ENCODE measurements around the gene ZNF430.
"Not testable (repeated sequence)": the region's sequence is repeated elsewhere in the genome, so short reads cannot be mapped to it uniquely, and the experiment has no call there.

The ZNF430 gene

GRCh38 chr19:21020298-21021227, at the start of gene ZNF430:
TSS of gene ZNF430 (plus strand) at chr19:21020657. CDS start at chr19:21020801, 144 bp downstream.
- Histone ChIP-seq H3K4me3 (peak within 1 kb of the TSS; percentile 78), H3K27ac (peak within 1 kb of the TSS; percentile 66 to 86)
- no peak for TF ChIP-seq CTCF (IDR thresholded peaks at IDR 0.05)
- peak; percentile 94 for DNase-seq (ENCODE audit: low spot score)

GRCh38 chr19:20992788-20993187, 27.7 kb upstream of the ZNF430 start:
- not testable (repeated sequence) for H3K4me3 ChIP-seq; DNase-seq (ENCODE audit: low spot score); H3K27ac ChIP-seq

- no peak overlapping the region for H3K27ac ChIP-seq
- peak; percentile 82 for DNase-seq (ENCODE audit: low spot score)
- peak overlapping the region; percentile 61 for H3K4me3 ChIP-seq
Observed at GRCh38 chr19:20999731-21000352, 20.6 kb upstream of the ZNF430 start.

GRCh38 chr19:21021238-21021637, 781 bp downstream of the ZNF430 start:
- Histone ChIP-seq H3K27ac (peak overlapping the region; percentile 66 to 86), H3K4me3 (peak overlapping the region; percentile 78)
- not testable (repeated sequence) for DNase-seq (ENCODE audit: low spot score)

More at GRCh38 chr19:20999731-21000352, 20.6 kb upstream of the ZNF430 start:
- no peak for TF ChIP-seq CTCF (IDR thresholded peaks at IDR 0.05)

- Histone ChIP-seq H3K4me3 (no peak overlapping the region), H3K27ac (no peak overlapping the region)
- DNase-seq (ENCODE audit: low spot score) = no peak
- TF ChIP-seq CTCF (IDR thresholded peaks at IDR 0.05) = no peak
Observed at GRCh38 chr19:21022996-21023395, 2.5 kb downstream of the ZNF430 start.

DNA sequence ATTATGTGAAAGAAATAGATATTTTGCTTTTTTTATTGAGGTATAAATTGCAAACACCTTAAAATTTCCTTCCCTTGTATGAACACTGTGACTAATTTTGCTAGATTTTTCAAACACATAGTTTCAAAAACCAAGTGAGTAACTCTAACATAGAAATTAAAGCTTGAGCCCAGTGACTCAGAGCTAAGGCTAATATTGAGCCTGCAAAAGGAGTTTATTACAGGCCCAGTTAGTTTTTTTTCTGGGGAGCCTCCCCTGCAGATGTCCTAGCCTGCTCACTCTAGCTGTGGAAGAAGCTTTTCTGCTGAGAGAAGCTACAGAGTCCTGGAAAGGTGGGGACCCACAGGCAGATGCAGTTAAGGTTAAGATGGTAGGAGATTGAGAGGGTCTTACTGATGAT, 3.4 kb downstream of the ZNF430 start:
- H3K27ac ChIP-seq = no peak overlapping the region
- TF ChIP-seq CTCF (IDR thresholded peaks at IDR 0.05) = no peak
- no peak for DNase-seq (ENCODE audit: low spot score)
- no peak overlapping the region for H3K4me3 ChIP-seq

GRCh38 chr19:21028969-21029268, 8.5 kb downstream of the ZNF430 start:
- DNase-seq (ENCODE audit: low spot score) = no peak
- H3K27ac ChIP-seq = no peak overlapping the region
- no peak overlapping the region for H3K4me3 ChIP-seq
- TF ChIP-seq CTCF (IDR thresholded peaks at IDR 0.05) = no peak

- Histone ChIP-seq H3K4me3 (no peak overlapping the region), H3K27ac (no peak overlapping the region)
- TF ChIP-seq CTCF (IDR thresholded peaks at IDR 0.05) = no peak
- no peak for DNase-seq (ENCODE audit: low spot score)
Observed at GRCh38 chr19:21045028-21045427, 24.6 kb downstream of the ZNF430 start.
